HG03280 (cell line): ENCODE data around the gene TOP2A.

ENCODE experiments used
- ATAC-seq: cut with Tn5 transposase; IDR thresholded peaks from one replicate; pipeline ENCODE4 v1.9.1; 2021; ENCODE audit warnings: mild to moderate bottlenecking, moderate library complexity; ENCODE audit not compliant: unreplicated experiment

TOP2A gene

DNA sequence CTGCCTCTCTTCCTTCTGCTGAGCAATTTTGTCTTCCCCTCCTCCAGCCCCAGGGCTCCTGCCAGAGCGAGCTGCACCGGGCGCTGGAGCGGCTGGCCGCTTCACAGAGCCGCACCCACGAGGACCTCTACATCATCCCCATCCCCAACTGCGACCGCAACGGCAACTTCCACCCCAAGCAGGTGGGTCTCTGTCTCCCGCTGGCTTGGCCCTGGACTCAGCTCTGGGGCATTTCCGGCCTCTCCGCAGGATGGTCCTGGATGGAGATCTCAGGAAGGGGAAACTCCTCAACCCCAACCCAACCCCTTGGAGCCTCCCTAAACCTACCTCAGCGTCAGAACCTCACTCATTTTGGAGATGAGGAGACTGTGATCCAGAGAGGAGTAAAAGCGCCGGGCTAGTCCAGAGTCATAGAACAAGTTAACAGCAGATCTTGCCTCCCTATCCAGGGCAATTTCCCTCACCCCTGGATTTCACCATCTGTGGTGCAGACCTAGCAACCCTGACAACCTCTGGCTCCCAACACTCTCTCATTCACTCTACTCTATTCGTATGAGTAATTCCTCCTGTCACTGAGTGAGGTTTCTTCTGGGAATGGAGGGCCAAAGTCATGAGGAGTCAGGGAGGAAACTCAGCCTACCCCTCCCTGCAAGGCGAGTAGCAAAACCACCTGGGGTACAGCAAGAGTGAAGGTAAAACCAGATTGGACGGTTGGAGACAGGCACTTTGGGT lies 36.4 kb upstream of the TOP2A start:
- no peak for ATAC-seq

DNA sequence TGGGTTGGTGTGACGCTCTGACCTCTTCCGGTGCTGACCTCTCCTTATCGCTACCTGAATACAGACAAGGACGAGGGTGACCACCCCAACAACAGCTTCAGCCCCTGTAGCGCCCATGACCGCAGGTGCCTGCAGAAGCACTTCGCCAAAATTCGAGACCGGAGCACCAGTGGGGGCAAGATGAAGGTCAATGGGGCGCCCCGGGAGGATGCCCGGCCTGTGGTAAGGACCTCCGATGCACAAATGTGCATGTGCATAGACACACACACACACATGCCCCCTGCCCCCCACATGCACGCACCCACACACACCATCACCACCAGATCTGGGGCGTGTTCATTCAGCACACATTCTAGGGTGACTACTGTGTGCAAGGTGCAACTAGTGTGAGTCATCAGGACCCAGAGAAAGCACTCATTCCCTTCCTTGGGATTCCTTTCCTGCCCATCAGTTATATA lies 35.3 kb upstream of the TOP2A start:
- no peak for ATAC-seq

DNA sequence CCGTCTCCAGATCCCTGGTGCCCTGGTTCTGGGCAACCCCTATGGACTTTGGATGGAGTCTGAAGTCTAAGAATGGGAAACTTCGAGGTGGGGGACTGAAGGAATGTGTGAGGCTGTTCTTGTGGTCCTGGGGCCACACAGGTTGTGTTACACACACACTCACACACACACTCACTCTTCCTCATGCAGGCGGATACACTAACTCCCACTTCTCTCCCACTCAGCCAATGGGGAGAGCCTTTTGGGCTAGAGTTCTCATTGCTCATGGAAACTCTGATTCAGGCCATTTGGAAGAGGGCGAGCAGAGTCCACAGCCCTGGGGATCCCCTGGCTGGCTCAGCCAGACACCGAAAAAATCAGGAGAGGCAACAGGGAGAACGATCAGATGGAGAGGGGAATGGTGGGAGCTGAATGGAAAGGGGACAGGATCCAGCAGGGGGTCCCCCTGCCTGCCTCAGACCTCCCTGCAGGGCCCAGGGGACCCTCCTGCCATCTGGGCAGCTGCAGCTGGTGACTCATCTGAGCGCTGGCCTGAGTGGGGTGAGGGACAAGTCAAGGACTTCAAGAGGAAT lies 34.6 kb upstream of the TOP2A start:
- no peak for ATAC-seq

DNA sequence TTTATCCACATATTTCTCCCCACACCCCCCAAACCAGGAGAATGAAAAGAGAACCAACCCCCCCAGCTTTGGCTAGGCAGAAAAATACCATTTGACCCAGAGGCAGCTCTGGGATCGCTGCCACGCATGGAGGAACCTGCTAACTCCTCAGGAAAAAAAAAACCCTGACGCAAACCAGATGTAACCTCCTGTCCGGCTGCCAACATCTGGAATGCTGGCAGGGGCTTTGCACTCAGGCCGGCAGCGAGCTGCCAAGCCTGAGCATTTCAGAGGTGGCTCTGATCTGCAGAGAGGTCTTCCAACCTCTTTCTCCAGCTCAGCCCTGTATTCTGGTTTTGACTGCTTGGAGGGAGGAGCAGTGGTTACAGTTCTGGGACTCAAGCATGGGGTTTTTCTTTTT lies 33.7 kb upstream of the TOP2A start:
- ATAC-seq = no peak

DNA sequence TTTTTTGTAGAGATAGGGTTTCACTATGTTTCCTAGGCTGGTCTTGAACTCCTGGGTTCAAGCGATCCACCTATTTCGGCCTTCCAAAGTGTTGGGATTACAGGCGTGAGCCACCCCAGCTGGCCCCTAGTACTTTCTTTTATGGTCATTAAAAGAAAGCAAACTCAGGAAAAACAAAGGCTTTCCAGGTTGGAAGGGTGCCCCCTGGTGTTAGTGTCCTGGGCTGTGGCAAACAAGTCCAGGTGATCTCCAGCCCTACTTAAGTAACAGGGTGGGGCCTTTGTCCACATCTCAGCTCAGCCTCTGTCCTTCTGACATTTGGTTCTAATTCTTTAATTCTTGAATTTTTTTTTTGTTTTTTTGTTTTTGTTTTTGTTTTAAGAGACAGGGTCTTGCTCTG lies 32.5 kb upstream of the TOP2A start:
- ATAC-seq = no peak

DNA sequence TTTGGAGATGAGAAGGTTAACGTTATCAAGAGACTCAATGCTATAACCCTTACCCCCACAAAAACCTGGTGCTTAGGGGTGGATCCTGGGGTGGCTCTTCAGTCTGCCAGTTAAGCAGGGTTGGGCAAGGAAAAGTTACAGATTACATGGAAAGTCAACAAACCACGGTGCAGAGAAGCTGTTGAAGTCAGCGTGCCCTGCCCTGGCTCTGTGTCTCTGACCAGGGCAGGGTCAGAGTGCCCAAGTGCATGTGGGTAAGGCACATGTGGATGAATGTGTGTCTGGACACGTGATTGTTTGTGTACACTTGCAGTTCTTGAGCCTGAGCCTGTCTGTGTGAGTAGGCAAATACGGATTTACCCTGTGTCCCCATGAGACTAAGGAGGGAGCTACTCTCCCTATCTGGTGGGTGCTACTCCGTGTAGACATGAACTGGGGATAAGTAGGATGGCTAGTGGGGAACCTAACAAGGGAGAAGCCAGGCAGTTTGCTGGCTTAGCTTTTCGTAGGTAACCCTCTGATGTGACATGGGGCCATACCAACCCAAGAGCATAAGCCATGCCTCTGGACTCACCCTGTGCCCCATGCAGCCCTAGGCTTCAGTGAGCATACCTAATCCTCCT lies 31.1 kb upstream of the TOP2A start:
- no peak for ATAC-seq

DNA sequence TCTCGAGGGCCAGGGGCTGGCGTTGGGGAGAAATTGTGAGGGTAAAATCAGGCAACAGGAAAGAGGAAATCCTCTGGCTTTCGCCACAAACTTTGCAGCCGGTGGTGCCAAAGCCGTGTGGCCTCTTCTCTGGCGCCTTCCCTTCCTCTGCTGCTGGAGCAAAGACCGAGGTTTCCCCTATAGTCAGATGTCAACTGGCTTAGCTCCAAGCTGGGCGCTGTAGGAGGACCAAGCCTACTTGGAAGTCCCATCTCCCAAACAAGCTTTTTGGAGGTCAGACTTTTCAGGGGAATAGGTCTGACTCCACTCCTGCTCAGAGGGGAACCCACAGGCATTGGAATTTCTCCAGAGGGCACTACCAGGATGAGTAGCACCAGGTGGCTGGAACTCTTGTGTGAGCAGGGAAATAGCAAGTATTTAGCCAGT lies 30.5 kb upstream of the TOP2A start:
- no peak for ATAC-seq

DNA sequence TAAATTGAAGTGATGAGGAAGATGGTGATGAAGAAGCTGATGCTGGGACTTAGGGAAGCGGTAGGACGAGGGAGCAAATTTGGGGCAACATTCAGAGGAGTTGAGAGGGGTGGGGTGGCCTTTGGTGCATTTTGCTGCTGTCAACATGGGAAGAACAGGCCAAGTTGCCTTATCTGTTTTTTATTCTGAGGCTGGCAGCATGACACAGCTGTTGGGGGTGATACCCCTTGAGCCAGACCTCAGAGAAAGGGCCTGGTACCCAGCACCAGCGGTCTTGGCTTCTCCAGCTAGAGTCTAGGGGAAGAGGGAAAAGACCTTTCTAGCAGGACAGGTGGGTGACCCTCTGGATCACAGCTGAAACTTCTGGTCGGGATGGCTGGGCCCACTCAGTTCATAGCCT lies 30.1 kb upstream of the TOP2A start:
- no peak for ATAC-seq

DNA sequence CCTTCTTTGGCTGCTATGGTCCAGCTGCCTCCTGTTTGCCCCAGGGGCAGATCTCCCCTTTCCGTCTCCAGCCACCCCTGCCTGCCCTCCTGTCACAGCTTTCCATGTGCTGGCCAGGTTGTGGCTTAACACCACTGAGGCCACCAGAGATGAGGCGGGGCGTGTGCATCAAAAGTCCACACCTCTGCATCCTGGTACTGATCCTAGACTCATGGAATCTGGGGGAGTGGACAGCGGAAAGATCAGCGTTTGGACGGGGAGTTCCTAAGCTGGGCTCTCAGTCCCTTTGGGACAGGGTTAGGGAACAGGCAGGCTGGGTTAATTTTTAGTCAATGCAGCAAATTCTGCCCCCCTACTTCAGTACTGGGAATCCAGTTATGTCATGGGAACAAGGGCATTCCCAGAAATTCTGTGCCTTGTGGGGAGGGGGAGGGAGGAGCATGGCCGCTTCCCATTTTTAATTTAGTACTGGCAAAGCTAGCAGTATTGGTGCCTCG lies 29.5 kb upstream of the TOP2A start:
- ATAC-seq = no peak

DNA sequence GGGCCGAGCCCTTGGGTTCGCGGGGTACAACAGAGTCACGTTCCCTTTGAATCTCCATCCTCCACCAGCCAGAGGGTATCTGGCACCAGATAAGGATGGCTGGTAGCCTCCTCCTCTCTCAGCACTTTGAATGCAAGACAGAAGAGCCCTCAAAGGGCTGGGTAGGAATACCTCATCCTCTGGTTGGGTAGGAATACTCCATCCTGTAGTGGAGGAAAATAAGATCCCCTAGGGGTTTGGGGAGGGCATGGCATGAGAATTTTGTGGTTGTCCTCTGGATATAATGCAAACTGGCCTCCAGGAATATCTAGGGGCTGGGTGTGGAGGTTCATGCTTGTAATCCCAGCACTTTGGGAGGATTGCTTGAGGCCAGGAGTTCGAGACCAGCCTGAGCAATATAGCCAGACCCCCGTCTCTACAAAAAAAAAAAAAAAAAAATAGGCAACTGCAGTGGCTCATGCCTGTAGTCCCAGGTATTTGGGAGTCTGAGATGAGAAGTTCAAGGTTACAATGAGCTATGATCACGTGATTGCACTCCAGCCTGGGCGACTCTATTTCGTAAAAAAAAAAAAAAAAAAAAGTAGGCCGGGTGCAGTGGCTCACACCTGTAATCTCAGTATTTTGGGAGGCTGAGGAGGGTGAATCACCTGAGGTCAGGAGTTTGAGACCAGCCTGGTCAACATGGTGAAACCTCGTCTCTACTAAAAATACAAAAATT lies 28.2 kb upstream of the TOP2A start:
- no peak for ATAC-seq

DNA sequence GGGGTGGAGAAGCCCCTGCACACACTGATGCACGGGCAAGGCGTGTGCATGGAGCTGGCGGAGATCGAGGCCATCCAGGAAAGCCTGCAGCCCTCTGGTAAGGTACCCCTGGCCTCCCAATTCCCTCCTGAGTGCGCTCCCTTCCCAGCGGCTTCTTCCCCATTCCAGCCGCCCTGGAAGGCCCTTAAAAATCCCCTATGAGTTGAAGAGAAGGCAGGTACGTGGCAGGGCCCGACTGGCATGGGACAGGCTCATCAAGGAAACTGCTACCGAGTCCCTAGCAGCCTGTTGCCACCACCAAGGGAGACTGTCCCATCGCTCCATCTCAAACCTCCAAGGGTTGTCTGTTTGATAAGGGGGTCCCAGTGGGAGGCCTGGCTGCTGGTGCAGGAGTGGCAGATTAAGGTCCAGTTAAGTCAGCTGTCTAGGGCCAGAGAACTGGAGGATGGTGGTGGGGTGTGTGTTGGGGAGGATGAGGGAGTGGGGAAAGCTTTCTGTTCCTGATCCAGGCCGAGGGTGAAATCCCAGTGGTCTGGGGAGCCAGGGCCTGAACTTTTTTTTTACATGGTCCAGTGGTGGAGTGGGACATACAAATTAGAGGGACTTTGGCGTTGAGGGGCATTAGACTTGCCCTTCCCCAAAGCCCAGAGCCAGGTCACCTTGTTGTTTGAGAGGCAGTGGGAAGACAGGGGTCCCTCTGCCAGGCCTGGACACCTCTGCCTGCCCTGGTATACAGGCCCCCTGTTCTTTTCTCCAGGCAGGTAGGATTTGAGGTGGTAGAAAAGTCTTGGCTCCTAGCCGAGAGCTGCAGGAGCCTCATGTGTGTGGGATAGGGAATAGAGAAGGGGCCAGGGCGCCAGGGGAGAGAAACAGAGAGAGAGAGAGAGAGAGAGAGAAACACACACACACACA lies 26.5 kb upstream of the TOP2A start:
- peak; percentile 19 for ATAC-seq

DNA sequence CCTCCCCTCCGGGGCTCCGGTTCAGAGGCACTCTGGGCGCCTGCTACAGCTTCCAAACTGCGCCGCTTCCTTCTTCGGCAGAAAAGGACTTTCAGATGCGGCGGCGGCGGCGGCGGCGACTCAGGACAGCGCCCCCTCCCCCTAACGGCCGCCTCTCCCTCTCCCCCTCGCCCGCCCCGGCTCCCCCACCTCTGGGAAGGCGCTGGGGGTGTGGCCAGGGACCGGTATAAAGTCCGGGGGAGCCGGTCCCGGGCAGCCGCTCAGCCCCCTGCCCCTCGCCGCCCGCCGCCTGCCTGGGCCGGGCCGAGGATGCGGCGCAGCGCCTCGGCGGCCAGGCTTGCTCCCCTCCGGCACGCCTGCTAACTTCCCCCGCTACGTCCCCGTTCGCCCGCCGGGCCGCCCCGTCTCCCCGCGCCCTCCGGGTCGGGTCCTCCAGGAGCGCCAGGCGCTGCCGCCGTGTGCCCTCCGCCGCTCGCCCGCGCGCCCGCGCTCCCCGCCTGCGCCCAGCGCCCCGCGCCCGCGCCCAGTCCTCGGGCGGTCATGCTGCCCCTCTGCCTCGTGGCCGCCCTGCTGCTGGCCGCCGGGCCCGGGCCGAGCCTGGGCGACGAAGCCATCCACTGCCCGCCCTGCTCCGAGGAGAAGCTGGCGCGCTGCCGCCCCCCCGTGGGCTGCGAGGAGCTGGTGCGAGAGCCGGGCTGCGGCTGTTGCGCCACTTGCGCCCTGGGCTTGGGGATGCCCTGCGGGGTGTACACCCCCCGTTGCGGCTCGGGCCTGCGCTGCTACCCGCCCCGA lies 25.7 kb upstream of the TOP2A start, which contains the start of gene IGFBP4:
IGFBP4 (plus strand) TSS at position 255 of the 792 bp plus-strand sequence; CDS start at position 541, 286 bp downstream.
- no peak for ATAC-seq

DNA sequence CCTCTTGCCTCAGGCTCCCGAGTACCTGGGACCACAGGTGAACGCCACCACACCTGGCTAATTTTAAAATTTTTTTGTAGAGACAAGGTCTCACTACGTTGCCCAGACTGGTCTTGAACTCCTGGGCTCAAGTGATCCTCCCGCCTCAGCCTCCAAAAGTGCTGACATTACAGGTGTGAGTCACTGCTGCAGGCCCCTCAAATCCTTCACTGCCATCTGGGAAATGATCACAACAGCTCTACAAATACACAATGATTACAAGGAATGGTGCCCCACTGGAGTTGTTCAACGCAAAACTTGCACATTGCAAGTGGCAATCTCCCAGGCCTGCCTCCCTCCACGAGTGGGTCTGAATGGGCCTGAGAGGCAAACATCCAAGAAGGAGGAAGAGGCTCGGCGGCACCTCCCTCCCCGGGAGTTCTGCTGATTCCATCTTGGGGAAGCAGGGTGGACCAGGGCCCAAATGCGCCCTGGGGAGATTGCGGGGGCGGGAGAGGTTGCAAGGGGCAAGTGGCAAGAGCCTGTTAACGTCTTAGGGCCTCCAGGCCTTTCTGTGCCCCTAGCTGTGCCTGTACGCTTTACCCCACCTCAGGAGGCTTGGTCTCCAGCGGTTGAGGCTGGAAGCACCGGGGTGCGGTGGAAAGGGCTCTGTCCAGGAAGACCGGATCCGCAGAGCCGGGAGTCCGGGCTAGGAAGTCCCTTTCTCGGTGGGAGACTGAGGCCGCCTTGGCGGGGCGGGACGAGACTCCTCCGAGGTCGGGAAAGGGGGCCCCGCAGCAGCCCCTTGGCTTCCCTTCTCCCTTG lies 24.9 kb upstream of the TOP2A start:
- ATAC-seq = no peak

DNA sequence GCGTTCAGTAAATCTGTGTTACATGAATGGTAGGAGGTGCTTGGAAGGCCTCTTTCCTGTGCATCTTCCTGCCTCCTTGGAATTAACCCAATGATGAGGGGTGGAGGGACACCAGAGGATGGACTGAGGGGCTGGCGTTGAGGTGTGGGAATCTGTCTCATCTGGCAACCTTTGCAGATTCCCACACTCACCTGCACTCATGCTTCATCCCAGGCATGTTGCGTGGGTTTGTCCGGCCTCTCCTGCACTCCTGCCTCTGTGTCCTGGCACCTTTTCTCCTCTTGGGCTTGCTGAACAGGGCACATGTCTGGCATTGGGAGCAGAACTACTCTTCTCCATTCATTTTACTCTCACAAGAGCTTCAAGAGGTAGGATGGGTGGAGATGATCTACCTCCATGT lies 22.5 kb upstream of the TOP2A start:
- no peak for ATAC-seq

DNA sequence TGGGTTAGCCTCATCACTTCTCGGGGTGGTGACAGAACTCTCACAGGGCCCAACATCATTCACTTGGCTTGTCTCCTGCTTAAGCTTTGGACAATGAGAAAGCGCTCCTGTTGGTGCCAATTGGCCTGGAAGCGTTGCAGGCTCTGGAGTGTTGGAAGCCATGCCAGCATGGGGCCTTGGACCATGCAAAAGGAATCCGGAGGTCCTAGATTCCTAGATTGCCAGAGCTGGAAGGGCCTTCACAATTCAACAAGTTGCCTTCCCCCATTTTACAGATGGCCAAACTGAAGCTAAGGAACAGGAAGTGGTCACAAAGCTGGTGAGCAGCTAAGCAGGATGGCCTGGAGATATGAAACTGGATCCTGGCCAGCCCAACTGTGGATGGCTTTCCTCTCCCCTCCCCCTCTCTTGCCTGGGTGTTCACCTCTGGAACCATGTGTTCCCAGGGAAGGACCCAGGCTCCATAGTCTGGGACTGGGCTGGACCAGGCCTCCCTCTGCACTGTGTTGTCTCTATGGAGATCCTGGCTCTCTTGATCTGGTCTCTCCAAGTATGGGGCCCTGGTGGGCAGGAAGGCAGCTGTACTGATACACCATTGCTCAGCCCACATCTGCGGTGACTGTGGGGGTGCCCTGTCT lies 19.5 kb upstream of the TOP2A start:
- no peak for ATAC-seq

DNA sequence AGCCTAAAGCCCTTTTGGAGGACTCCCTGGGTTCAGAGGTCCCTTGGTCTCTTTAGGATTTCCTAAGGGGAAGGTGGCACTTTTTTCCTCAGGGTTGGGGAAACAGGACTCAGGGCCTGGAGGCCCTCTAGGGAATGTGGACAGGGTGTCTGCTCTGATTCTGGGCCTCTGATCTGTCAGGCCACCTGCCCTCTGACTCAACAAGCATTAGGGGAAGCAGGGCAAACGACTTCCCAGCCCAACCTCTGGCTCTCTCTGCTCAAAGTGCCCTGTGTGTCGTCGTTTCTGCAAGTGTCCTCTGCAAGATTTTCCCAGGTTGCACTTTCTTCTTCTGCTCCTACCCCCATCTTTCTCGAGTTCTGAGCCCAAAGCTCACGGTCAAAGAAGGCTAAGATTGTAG lies 18.9 kb upstream of the TOP2A start:
- no peak for ATAC-seq

DNA sequence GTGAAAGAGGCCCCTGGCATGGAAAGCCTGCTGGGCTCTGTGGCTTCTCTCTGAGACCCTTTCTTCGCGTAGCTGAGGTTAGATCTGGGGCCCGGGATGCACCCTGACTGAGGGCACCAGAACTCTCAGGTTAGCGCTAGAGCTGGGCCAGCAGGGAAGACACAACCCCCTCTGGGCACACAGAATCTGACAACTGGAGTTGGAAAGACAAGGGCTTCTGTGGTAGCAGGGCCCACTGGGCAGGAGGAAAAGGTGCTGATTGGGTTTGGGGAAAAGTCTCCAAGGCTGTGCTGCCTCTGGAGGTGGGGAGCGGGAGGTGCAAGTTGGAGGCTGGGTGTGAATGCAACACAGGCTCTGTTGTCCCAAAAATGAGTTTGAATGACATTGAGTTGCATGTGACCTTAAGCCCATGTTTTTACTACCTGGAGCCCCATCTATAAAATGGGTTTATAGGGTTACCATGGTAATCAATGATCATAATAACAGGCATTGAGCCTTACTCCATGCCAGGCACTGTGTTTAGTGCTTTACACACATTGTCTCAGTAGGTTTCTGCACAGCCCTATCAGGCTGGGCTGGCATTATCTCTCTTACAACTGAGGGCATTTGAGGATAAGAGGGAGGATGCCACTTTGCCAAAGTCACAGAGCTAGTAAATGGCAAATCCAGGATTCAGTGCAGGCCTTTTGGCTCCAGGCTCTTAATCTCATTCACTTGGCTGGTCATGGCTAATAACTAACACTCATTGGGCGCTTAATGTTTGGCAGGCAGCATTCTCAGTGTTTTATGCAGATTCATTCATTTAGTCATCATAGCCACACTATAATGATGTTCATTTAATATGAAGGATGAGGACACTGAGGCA lies 16.1 kb upstream of the TOP2A start:
- ATAC-seq = no peak
